GM19193 (cell line): ENCODE results near the gene SLC45A3.

Source experiments
- POLR2A ChIP-seq: IDR thresholded peaks from 4 replicates; pipeline ENCODE4 v1.6.1; 2011; ENCODE audit not compliant: insufficient read depth, insufficient read length; ENCODE audit errors: extremely low read depth

SLC45A3 gene

GRCh38 chr1:205631768-205632668, 48.3 kb downstream of the SLC45A3 start, which contains the start of gene ELK4:
ELK4 (minus strand) TSS chr1:205632011; CDS start chr1:205623882, 8,129 bp downstream.
- TF ChIP-seq POLR2A: peak; percentile 89

GRCh38 chr1:205631010-205631767, 49.1 kb downstream of the SLC45A3 start:
- TF ChIP-seq POLR2A: peak; percentile 70

GRCh38 chr1:205630651-205631009, 49.7 kb downstream of the SLC45A3 start:
- no peak for TF ChIP-seq POLR2A

DNA sequence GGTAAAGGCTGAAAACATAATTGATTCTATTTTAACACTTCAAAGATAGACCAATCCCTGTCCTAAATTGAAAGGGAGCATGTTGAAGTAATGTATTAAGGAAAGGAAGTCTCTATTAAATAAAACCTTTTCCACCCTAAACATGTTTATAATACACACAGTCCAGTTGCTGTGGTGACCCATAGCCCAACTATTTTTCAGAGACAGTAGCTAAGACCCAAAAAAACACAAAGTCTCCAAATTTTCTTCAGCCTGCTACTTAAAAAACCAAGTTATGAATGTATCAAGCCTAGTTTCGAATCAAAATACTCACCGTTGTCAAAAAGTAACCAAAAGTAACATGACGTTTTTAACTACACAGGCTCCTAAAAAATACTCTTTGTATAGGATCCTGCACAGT, 50.1 kb downstream of the SLC45A3 start:
- no peak for TF ChIP-seq POLR2A

- TF ChIP-seq POLR2A: no peak
These were observed 50.6 kb downstream of the SLC45A3 start for GRCh38 chr1:205629751-205630150.

GRCh38 chr1:205627956-205628355, 52.4 kb downstream of the SLC45A3 start:
- no peak for TF ChIP-seq POLR2A

GRCh38 chr1:205626216-205626615, 54.1 kb downstream of the SLC45A3 start:
- TF ChIP-seq POLR2A: no peak

DNA sequence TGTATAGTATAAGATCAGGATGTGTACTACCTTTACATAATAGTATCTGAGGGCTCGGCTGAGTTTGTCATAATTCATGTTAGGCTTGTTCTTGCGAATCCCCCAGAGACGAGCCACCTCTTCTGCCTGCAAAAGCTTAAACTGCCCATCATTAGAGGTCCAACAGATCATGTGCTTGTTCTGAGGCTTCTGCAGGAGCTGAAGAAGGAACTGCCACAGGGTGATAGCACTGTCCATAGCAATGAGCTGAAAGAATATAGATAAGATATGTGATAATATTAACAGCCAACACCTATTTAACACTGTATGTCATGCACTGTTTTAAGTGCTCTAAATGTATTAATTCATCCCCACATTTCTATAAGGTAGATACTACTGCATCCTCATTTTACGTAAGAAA, 56.7 kb downstream of the SLC45A3 start:
- no peak for TF ChIP-seq POLR2A

DNA sequence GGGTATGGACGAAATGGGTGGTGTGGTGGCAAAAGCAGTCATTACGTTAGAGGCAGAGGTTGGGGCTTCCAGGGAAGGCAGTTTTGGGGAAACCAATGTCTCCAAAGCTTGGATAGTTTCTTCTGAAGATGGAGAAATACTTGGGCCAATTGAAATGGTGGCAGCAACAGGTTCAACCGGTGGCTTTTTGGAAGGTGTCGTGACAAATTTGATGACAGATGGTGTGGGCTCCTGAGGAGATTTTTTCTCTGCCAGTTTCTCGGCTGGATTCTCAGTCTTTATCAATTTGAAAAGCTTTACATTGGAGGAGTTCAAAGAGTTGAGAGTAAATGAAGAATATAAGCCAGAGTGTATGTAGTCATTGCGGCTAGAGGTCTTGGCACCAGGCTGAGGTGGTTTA, 60.0 kb downstream of the SLC45A3 start:
- no peak for TF ChIP-seq POLR2A

DNA sequence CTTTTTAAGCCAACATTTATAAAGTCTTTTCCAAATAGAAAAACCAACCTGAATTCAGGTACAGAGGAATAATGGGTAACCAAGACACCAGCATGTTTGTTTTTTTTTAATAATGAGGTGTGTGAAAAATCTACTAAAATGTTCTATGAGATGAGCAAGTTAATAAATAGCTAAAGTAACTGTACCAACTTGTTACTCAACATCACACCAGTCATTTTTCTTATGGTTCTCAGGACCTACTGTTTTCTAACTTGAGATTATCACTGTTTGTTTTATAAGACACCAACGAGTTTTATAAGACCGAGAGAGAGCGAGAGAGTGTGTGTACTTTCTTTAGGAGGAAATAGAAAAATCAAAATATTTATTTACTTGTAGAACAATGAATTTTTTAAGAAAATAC, 60.9 kb downstream of the SLC45A3 start:
- TF ChIP-seq POLR2A: no peak

DNA sequence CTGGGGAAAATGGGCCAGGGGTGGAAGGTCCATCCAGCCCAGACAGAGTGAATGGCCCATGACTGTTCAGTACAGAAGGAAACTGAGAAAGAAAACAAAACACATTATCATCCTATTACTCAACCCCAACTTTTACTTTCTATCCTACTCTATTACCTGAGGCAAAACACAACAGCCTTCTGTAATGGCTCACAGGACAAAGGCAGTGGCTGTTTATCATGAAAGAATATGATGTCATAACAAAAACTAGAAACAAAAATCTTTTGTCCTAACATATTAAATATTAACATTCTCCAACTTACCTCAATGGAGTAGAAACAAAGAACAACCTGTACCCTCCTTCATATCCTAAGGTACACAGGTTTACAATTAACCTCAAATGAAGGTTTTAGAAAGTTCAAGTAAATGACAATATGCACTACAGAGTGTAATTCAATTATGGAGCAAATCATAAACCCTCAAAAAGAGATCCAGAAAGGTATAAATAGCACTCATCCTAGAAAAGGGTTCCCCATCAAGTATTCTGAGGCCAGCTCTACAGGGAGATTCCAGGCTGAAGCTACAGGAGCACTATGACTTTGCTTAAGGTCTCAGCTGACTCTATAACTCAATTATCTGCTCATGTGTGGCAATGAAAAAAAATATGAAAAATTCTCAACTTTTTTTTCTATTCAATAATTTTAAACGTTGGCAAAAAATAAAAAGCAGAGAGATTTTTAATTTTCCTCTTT, 63.6 kb downstream of the SLC45A3 start:
- no peak for TF ChIP-seq POLR2A

- TF ChIP-seq POLR2A: no peak
These were observed 64.5 kb downstream of the SLC45A3 start for GRCh38 chr1:205615789-205616188.

DNA sequence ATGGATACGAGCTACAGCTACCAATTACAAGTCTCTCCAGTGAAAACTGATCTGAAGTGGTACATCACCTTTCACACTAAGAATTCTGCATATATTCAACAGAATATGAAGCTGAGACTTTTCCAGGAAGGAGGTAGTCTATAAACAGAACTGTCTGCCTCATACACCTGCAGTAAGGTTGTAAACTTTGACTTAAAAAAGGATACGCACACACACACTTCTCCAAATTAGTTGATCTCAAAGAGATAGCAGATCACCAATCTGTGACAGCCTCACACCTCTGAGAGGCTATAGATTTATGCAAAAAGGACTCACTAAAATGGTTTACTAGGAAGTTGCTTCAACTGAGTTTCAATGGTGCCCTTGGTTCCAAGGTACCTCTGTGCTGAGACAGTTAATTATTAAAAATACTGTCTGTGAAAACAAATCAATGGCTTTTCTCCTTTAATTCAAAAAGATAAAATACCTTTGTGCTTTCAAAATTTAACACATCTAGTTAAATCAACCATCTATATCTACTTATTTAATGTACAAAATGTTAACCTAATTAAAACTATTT, 66.4 kb downstream of the SLC45A3 start:
- TF ChIP-seq POLR2A: no peak

DNA sequence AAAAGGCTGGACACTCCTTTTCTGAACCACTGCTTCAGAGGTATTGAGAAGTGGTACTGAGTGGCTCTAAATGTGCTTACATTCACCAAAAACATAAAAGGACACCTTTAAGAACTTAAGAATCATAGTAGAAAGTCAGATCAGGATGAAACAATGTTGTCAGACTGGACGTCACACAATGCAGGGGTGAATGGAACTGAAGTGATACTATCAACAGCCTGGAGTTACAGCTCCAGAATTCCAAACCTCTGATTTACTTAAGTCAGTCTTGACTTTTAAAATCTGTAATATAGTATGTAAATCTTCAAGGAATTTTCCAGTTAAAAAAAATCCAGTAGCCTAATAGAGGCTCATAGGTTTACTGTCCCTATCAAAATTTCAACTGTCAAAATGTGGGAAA, 67.8 kb downstream of the SLC45A3 start:
- TF ChIP-seq POLR2A: no peak

DNA sequence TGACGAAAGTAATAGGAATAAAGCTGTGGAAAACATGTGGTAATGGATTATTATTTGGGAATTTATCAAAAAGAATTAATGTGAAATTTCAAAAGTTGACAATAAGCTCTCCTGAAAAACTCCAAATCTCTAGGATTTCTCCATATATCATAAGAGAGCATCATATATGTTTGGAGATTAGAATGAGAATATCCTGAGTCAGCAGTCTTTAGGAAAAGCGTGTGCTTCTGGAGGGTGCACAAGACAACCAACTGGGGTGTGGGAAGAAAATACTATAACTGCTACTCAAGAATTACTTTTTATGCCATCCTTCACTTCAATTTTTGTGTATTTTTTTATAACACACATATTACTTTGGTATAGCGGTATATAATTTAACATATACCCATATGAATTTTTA, 68.2 kb downstream of the SLC45A3 start:
- TF ChIP-seq POLR2A: no peak

DNA sequence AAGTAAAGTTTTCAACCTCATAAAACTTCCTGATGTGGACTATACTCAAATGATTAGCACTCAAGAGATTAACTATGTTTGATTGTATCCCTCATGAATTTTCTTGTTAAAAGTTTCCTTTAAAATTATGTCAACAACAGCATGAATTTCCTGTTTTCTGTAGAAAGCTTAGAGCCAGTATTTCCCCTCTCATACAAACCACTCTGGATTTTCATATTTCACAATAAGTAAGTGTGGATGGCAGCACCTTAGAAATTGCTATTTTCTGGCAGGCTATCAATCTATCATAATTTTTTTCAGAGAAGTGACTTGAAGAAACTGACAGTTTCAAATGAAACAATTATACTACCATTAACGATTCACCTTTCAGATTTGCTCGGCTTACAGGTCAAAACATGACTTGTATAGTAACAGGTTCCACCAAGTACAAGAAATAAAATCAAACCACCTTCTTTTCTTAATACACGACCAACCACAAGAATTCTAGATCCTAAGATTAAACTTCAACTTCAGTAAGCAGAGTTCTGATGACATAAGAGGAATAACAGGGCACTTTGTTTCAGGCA, 69.3 kb downstream of the SLC45A3 start:
- TF ChIP-seq POLR2A: no peak

DNA sequence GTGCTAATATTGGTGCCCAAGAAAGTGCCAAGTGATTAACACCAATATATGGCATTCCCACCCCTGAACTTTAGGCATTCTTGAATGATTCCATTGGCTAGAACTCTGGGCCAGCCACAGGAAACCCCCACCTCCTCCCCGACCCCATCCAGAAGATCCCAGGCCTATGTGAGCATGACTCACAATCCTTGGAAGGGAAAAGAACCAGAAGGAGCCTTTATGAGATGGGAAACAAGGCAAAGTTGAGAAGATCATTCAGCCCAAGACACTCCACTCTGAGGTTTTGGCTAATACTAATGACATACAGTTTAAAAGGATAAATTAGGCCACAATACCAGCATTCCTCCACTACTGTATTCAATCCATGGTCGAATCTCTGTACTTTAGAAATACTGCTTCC, 70.3 kb downstream of the SLC45A3 start:
- TF ChIP-seq POLR2A: no peak
